ENCODE results near the gene PTPRM. TPM values are rescaled to one million over a fixed set of nuclear protein-coding genes. Genes with fewer than 3 reads are reported as not detected.

PTPRM gene
- total and polyA plus RNA-seq, 2 of the 4 experiments (the other 2 are of a cell fraction), result 28.3 to 51.2 TPM

- ATAC-seq (ENCODE audit: low read depth) (no peak), DNase-seq (no peak)
- Histone ChIP-seq H3K18ac (ENCODE audit: low read depth, low read length) (no peak overlapping the region), H3K14ac (replicated peaks; ENCODE audit: low read depth, low read length) (no peak overlapping the region), H2AK9ac (replicated peaks; ENCODE audit: low read depth, low read length, poor library complexity) (no peak overlapping the region), H3K9ac (ENCODE audit: low read depth, low read length) (no peak overlapping the region), H3K27me3 (ENCODE audit: control insufficient read depth, insufficient read depth, low read length) (no peaks in the 10 kb centered on the region), H4K91ac (ENCODE audit: insufficient read depth, low read depth, low read length) (no peak overlapping the region), H4K20me1 (ENCODE audit: insufficient read depth, low read length) (no peaks in the 10 kb centered on the region), H3K4ac (ENCODE audit: low read depth, low read length) (no peak overlapping the region), H2BK120ac (ENCODE audit: low read depth, low read length) (no peak overlapping the region), H2BK20ac (ENCODE audit: low read depth, low read length) (no peak overlapping the region), H2AFZ (replicated peaks; ENCODE audit: low read length, poor library complexity) (no peak overlapping the region), H3K4me3 (ENCODE audit: insufficient read depth, low read depth, low read length) (no peak overlapping the region), H3K79me1 (ENCODE audit: low read depth in 1 of 2, low read length in 2 of 2) (no peaks in the 10 kb centered on the region), H4K8ac (ENCODE audit: low read depth in 2 of 2, low read length in 2 of 2) (no peak overlapping the region), H2AK5ac (ENCODE audit: low read depth, low read length) (no peak overlapping the region), H3K23ac (ENCODE audit: low read depth, low read length) (no peak overlapping the region), H3K9me1 (ENCODE audit: insufficient read depth, low read length) (0 out of 2 replicates have a peak, but pooled peaks cover 2% of the 10 kb centered on the region), H2BK15ac (ENCODE audit: low read depth, low read length) (no peak overlapping the region), H3K36me3 (ENCODE audit: control insufficient read depth, insufficient read depth, low read length) (peaks cover 25% of the 10 kb centered on the region), H3K56ac (ENCODE audit: extremely low read depth, insufficient read depth, low read length) (no peak overlapping the region), H3K4me2 (ENCODE audit: low read depth, low read length) (no peak overlapping the region), H3K27ac (ENCODE audit: insufficient read depth, low read length) (no peak overlapping the region), H3K9me3 (ENCODE audit: control insufficient read depth, insufficient read depth, low read length) (no peaks in the 10 kb centered on the region), H2BK5ac (ENCODE audit: low read depth, low read length, poor library complexity, severe bottlenecking) (no peak overlapping the region), H3K4me1 (ENCODE audit: control insufficient read depth, insufficient read depth, low read length) (no peaks in the 10 kb centered on the region), H4K5ac (ENCODE audit: low read depth, low read length) (no peak overlapping the region)
- POLR2A ChIA-PET (ENCODE audit: unreplicated experiment), result no interaction called here
- in situ Hi-C loops (cut with MboI; ENCODE audit: low sequenced_read_pairs), result loop anchor here (25.0 kb wide), 1 partner anchor 610 kb away; no protein-coding TSS in a partner anchor
- dilution Hi-C loops (cut with HindIII; ENCODE audit: low sequenced_read_pairs, unreplicated experiment), result no loop called here
- WGBS, 2 experiments (ENCODE audit: extremely low coverage in 2 of 2, insufficient read length in 1 of 2), result 90% methylated on average over 4 of the region's 12 CpGs; no CpG with 5 or more reads in 1 of the 2 experiments
- no TSS peak for BruUV-seq (replicated peaks)
- TF ChIP-seq CTCF (conservative IDR thresholded peaks at IDR 0.05; ENCODE audit: low read depth, low read length) (no peak), MAZ (IDR thresholded peaks at IDR 0.05; ENCODE audit: borderline replicate concordance, low read depth, low read length) (no peak), MAFK (IDR thresholded peaks at IDR 0.05; ENCODE audit: low read depth, low read length) (no peak), BHLHE40 (IDR thresholded peaks at IDR 0.05; ENCODE audit: low read depth, low read length) (no peak), FOS (IDR thresholded peaks at IDR 0.05; ENCODE audit: low read depth, low read length) (no peak), CEBPB (IDR thresholded peaks at IDR 0.05; ENCODE audit: low read depth, low read length) (no peak)
- CTCF ChIA-PET, result no interaction called here
- intact Hi-C loops (cut with micrococcal nuclease), result no loop called here
Measured at GRCh38 chr18:8397034-8397433, 829.9 kb downstream of the PTPRM start.
